SK-N-SH (cell line): Measurements from ENCODE around the gene KCNF1. TPM values are rescaled to one million over a fixed set of nuclear protein-coding genes. Genes with fewer than 3 reads are reported as not detected.

Experiments
- CTCF ChIA-PET: fragments of 300-600, 350-600 bp; formaldehyde crosslinking; extraction: SDS; loops from one replicate; lab custom pipeline; 2021; lab: Yijun Ruan, JAX
- POLR2A ChIA-PET: fragments of 350-600 bp; sonication (Branson Sonifier 250); formaldehyde crosslinking; extraction: SDS; loops from one replicate; lab custom pipeline; 2020; ENCODE audit warnings: antibody characterized with exemption, inconsistent platforms; lab: Yijun Ruan, JAX
- DNase-seq: peaks from one replicate; pipeline ENCODE4 v3.0.0; 2012
- H2AFZ ChIP-seq: fragments of 200-600 bp; sonication (generic); 2 replicates; pipeline ENCODE4 v1.8.1; 2016; ENCODE audit warnings: antibody characterized with exemption, mild to moderate bottlenecking, low read depth
- H3F3A ChIP-seq: fragments of 200-600 bp; sonication (generic); replicated peaks from 2 replicates; pipeline ENCODE3; 2016; ENCODE audit warnings: antibody characterized with exemption, mild to moderate bottlenecking; ENCODE audit not compliant: insufficient read depth
- H3K27ac ChIP-seq, 2 experiments: fragments of 200-500 bp in 1 of 2; fragments of 200-600 bp in 1 of 2; sonication (Bioruptor generic) in 1 of 2; sonication (generic), shearing (Covaris generic) in 1 of 2; 2 replicates each; pipeline versions ENCODE4 v1.5.1 to v1.6.1; 2014 to 2016; ENCODE audit warnings: low read depth in 2 of 2, inconsistent platforms in 1 of 2, low read length in 1 of 2, mild to moderate bottlenecking in 1 of 2, mixed read lengths in 1 of 2
- H3K27me3 ChIP-seq: fragments of 200-600 bp; sonication (generic), shearing (Covaris generic); 2 replicates; pipeline ENCODE4 v1.6.1; 2016; ENCODE audit warnings: mixed run types; ENCODE audit not compliant: insufficient read depth
- H3K36me3 ChIP-seq, 2 experiments: fragments of 200-500 bp in 1 of 2; fragments of 200-600 bp in 1 of 2; sonication (Bioruptor generic) in 1 of 2; sonication (generic) in 1 of 2; replicated peaks in 1 of 2; 2 replicates each; pipeline versions ENCODE3 to v1.5.1; 2014 to 2016; ENCODE audit warnings: low read length in 1 of 2, mild to moderate bottlenecking in 1 of 2; ENCODE audit not compliant: insufficient read depth in 2 of 2, control insufficient read depth in 1 of 2
- H3K4me1 ChIP-seq, 2 experiments: fragments of 200-500 bp in 1 of 2; fragments of 200-600 bp in 1 of 2; sonication (Bioruptor generic) in 1 of 2; sonication (generic), shearing (Covaris generic) in 1 of 2; 2 replicates each; pipeline versions ENCODE4 v1.5.1 to v1.6.1; 2014 to 2016; ENCODE audit warnings: low read depth in 1 of 2, low read length in 1 of 2, mixed run types in 1 of 2; ENCODE audit not compliant: insufficient read depth in 2 of 2, control insufficient read depth in 1 of 2
- H3K4me2 ChIP-seq: fragments of 200-600 bp; sonication (generic), shearing (Covaris generic); 2 replicates; pipeline ENCODE4 v1.6.1; 2017; ENCODE audit warnings: mixed run types
- H3K4me3 ChIP-seq, 2 experiments: fragments of 200-500 bp in 1 of 2; fragments of 200-600 bp in 1 of 2; sonication (Bioruptor generic) in 1 of 2; sonication (generic), shearing (Covaris generic) in 1 of 2; 2 replicates each; pipeline versions ENCODE4 v1.5.1 to v1.8.1; 2014 to 2016; ENCODE audit warnings: low read depth in 2 of 2, inconsistent platforms in 1 of 2, low read length in 1 of 2, mild to moderate bottlenecking in 1 of 2, mixed read lengths in 1 of 2, moderate library complexity in 1 of 2
- H3K79me2 ChIP-seq: fragments of 200-600 bp; sonication (generic); 2 replicates; pipeline ENCODE4 v1.8.1; 2017; ENCODE audit warnings: mild to moderate bottlenecking; ENCODE audit not compliant: insufficient read depth
- H3K9ac ChIP-seq: fragments of 200-600 bp; sonication (generic); 2 replicates; pipeline ENCODE4 v1.6.1; 2017; ENCODE audit warnings: mixed run types
- H3K9me2 ChIP-seq: fragments of 200-600 bp; sonication (generic); 2 replicates; pipeline ENCODE4 v1.6.1; 2017; ENCODE audit warnings: mixed run types
- H3K9me3 ChIP-seq: fragments of 200-600 bp; sonication (generic); 2 replicates; pipeline ENCODE4 v1.6.1; 2017; ENCODE audit warnings: mixed run types, mild to moderate bottlenecking, moderate library complexity
- H4K20me1 ChIP-seq: fragments of 200-600 bp; sonication (generic); 2 replicates; pipeline ENCODE4 v1.6.1; 2017; ENCODE audit warnings: mild to moderate bottlenecking, mixed run types; ENCODE audit not compliant: insufficient read depth
- CHD2 ChIP-seq: fragments of 150-350 bp; IDR thresholded peaks from 2 replicates; pipeline ENCODE4 v1.6.1; 2018; ENCODE audit warnings: low read length; ENCODE audit not compliant: partially characterized antibody
- EZH2phosphoT487 ChIP-seq: fragments of 200-600 bp; sonication (generic); IDR thresholded peaks from 2 replicates; pipeline ENCODE4 v1.6.1; 2017; ENCODE audit warnings: low read depth, mixed run types, mild to moderate bottlenecking, antibody characterized with exemption, moderate library complexity, borderline replicate concordance
- GATA2 ChIP-seq: sonication (generic); formaldehyde crosslinking; IDR thresholded peaks from 2 replicates; pipeline ENCODE4 v1.5.0; 2020; ENCODE audit warnings: mild to moderate bottlenecking, missing genetic modification reagents
- JUND ChIP-seq: IDR thresholded peaks from 2 replicates; pipeline ENCODE4 v1.4.0; 2012
- MAX ChIP-seq: IDR thresholded peaks from 2 replicates; pipeline ENCODE4 v1.4.0; 2012; ENCODE audit warnings: low read depth
- MEF2A ChIP-seq: IDR thresholded peaks from 2 replicates; pipeline ENCODE4 v1.4.0; 2012; ENCODE audit warnings: low read depth, borderline replicate concordance
- NFIC ChIP-seq: IDR thresholded peaks from 2 replicates; pipeline ENCODE4 v1.4.0; 2012; ENCODE audit warnings: borderline replicate concordance
- NRF1 ChIP-seq: IDR thresholded peaks from 2 replicates; pipeline ENCODE4 v1.6.1; 2012; ENCODE audit warnings: low read depth, mild to moderate bottlenecking, low read length
- POLR2AphosphoS5 ChIP-seq: IDR thresholded peaks from 2 replicates; pipeline ENCODE4 v1.6.1; 2012; ENCODE audit warnings: low read depth, low read length
- REST ChIP-seq: IDR thresholded peaks from 2 replicates; pipeline ENCODE4 v1.6.1; 2012; ENCODE audit warnings: mild to moderate bottlenecking, low read depth, low read length, moderate library complexity
- RXRA ChIP-seq: IDR thresholded peaks from 2 replicates; pipeline ENCODE4 v1.4.0; 2012; ENCODE audit warnings: low read depth, mild to moderate bottlenecking, borderline replicate concordance
- TAF1 ChIP-seq: IDR thresholded peaks from 2 replicates; pipeline ENCODE4 v1.6.1; 2012; ENCODE audit warnings: low read depth, mild to moderate bottlenecking, low read length, moderate library complexity, borderline replicate concordance
- ZBTB33 ChIP-seq: IDR thresholded peaks from 2 replicates; pipeline ENCODE4 v1.4.0; 2012; ENCODE audit warnings: low read depth, borderline replicate concordance
- WGBS: methylation state at CpG from one replicate; pipeline ENCODE4 v1.1.6; 2017; ENCODE audit warnings: low lambda C conversion rate; 5-methylcytosine and 5-hydroxymethylcytosine counted together
- polyA plus RNA-seq, 3 experiments: library from polyadenylated mRNA; depleted of rRNA; stranded (reverse); fragments of >200 nt; gene quantifications; 2 replicates each; pipeline ENCODE4 v1.2.3, GENCODE V29; 2012

The KCNF1 gene
- polyA plus RNA-seq, 1 of the 3 experiments (the other 2 are of a cell fraction), result 0.23 TPM

DNA sequence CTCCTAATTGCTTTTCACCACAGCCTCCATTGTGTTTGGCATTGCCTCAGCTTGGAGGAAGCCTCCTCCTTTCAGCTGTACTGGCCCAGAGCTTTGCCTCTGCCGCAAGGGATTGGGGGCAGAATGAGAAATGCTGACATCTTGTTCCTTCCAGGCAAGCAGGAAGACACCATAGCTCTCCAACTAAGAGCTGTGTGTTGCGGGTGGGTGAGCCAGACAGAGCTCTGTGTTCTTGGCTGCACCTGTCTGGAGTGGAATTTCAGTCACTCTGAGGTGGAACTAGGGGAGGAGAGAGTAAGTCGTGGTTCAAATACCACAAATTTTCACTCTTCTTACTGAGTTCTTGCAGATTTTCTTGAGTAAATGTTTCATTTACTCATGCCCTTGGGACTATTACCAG lies 36.6 kb upstream of the KCNF1 start:
- Histone ChIP-seq H4K20me1 (no peaks in the 10 kb centered on the region), H3K4me1 (no peaks in the 10 kb centered on the region), H3K4me3 (no peak overlapping the region), H3K9me2 (no peaks in the 10 kb centered on the region), H2AFZ (no peak overlapping the region), H3K79me2 (no peaks in the 10 kb centered on the region), H3K36me3 (no peaks in the 10 kb centered on the region), H3K4me2 (no peak overlapping the region)
- WGBS, result 67% methylated on average over 3 of the region's 3 CpGs
- no peak for DNase-seq
- TF ChIP-seq MEF2A, result no peak
- TF ChIP-seq POLR2AphosphoS5, result no peak
- no peak for TF ChIP-seq GATA2 (CRISPR knock-in tag)
- no peak for TF ChIP-seq NFIC
- TF ChIP-seq MAX, result no peak
- TF ChIP-seq JUND, result no peak
- no peak for TF ChIP-seq NRF1
- TF ChIP-seq, all 33 proteins: peak for 0
- ChIA-PET CTCF (interaction anchor here (0.7 to 5.4 kb wide), 7 partner anchors 8 to 257 kb away, joined by 3 to 22 read pairs (median 3); a partner anchor contains a TSS), POLR2A (interaction anchor here (1.8 kb wide), 1 partner anchor 16 kb away, joined by 4 read pairs; no protein-coding TSS in a partner anchor)
- peaks cover 10% of the 10 kb centered on the region for H3K9me3 ChIP-seq
- H3F3A ChIP-seq, result peaks cover 4% of the 10 kb centered on the region
- H3K27me3 ChIP-seq, result no peaks in the 10 kb centered on the region
- H3K9ac ChIP-seq, result no peak overlapping the region
- no peak overlapping the region for H3K27ac ChIP-seq

DNA sequence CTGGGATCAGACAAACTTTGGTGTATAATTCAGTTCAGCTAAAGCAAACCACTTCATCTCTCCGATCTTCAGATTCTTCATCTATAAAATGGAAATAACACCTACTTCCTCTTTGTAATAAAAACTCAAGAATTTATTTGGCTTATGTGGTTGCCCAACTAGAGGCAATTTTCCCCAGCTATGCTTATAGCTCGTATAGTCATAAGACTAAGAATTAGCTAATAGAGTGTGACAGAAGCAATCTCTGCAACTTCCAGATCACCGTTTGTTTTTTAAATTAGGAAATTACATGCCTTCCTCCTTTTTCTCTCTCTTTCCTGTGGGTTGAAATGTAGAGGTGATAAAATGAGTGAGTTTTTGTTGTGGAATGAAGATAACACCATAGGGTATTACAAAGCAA lies 35.3 kb upstream of the KCNF1 start:
- H3K27ac ChIP-seq, result no peak overlapping the region
- H3K27me3 ChIP-seq, result no peaks in the 10 kb centered on the region
- no peak overlapping the region for H2AFZ ChIP-seq
- POLR2A ChIA-PET, result interaction anchor here (1.8 kb wide), 1 partner anchor 14 kb away, joined by 4 read pairs; no protein-coding TSS in a partner anchor
- no peaks in the 10 kb centered on the region for H3K79me2 ChIP-seq
- H3F3A ChIP-seq, result no peaks in the 10 kb centered on the region
- H3K9me3 ChIP-seq, result peaks cover 10% of the 10 kb centered on the region
- no peak overlapping the region for H3K9ac ChIP-seq
- WGBS, result 71% methylated on average over 3 of the region's 3 CpGs
- CTCF ChIA-PET, result interaction anchor here (1.0 to 5.4 kb wide), 6 partner anchors 24 to 248 kb away, joined by 3 to 22 read pairs (median 6); no protein-coding TSS in a partner anchor
- TF ChIP-seq CHD2 (no peak), NFIC (no peak), EZH2phosphoT487 (no peak), MEF2A (no peak), TAF1 (no peak)
- TF ChIP-seq, all 33 proteins: peak for 0
- no peaks in the 10 kb centered on the region for H4K20me1 ChIP-seq
- no peak overlapping the region for H3K4me2 ChIP-seq
- DNase-seq, result no peak
- no peaks in the 10 kb centered on the region for H3K36me3 ChIP-seq
- no peak overlapping the region for H3K4me3 ChIP-seq
- no peaks in the 10 kb centered on the region for H3K4me1 ChIP-seq
- no peaks in the 10 kb centered on the region for H3K9me2 ChIP-seq

DNA sequence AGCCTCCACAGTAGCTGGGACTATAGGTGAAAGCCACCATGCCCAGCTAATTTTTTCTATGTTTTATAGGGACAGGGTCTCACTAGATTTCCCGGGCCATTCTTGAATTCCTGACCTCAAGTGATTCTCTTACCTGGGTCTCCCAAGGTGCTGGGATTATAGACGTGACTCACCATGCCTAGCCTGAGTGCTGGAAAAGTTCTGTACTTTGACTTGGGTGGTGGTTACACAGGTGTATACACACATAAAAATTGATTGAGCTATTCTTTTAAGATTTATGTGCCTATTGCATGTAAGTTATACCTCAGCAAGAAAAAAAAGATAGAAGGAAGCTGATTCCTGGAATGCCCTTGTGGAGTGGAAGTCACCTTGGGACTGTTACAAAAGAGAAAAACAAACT lies 34.8 kb upstream of the KCNF1 start:
- no peaks in the 10 kb centered on the region for H4K20me1 ChIP-seq
- no peak overlapping the region for H3K9ac ChIP-seq
- no peaks in the 10 kb centered on the region for H3F3A ChIP-seq
- ChIA-PET POLR2A (interaction anchor here (1.8 kb wide), 1 partner anchor 14 kb away, joined by 4 read pairs; no protein-coding TSS in a partner anchor), CTCF (interaction anchor here (1.0 to 5.4 kb wide), 6 partner anchors 23 to 248 kb away, joined by 3 to 22 read pairs (median 6); no protein-coding TSS in a partner anchor)
- WGBS, result 78% methylated on average over 2 of the region's 2 CpGs
- no peak overlapping the region for H3K4me3 ChIP-seq
- H3K9me3 ChIP-seq, result peaks cover 6% of the 10 kb centered on the region; the same call in 1 of the 2 replicates
- H3K79me2 ChIP-seq, result no peaks in the 10 kb centered on the region
- no peaks in the 10 kb centered on the region for H3K36me3 ChIP-seq
- no peak overlapping the region for H3K27ac ChIP-seq
- H3K4me1 ChIP-seq, result no peaks in the 10 kb centered on the region
- H2AFZ ChIP-seq, result no peak overlapping the region
- no peak overlapping the region for H3K4me2 ChIP-seq
- DNase-seq, result no peak
- TF ChIP-seq MEF2A (no peak), RXRA (no peak), NFIC (no peak), REST (no peak), CHD2 (no peak), ZBTB33 (no peak), TAF1 (no peak)
- TF ChIP-seq, all 33 proteins: peak for 0
- H3K27me3 ChIP-seq, result no peaks in the 10 kb centered on the region
- H3K9me2 ChIP-seq, result no peaks in the 10 kb centered on the region
